NCI-H1048 (cell line): ENCODE measurements around the gene EML4.
"Not testable (repeated sequence)": the region's sequence is repeated elsewhere in the genome, so short reads cannot be mapped to it uniquely, and the experiment has no call there.

ENCODE experiments used
- DNase-seq: peaks from one replicate; lab custom pipeline; 2025; lab: John Stamatoyannopoulos, UW

The EML4 gene

DNA sequence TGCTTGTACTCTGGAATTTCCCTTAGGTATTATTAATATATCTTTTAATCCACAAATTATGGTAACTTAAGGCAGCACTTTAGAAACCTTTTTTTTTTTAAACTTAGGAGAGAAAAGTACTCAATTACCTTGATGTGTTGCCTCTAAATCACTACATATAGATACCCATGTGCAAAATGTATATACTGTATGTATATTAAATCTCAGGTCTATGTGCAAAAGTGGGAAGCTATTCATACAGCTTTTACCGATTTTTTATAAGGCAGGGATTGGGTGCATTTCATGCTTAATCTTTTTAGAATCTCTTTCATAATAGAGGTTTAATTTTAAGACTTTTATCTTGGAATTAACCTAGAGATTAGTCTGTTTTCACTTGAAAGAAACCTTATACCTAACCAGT lies 3.4 kb downstream of the EML4 start:
- DNase-seq: no peak

DNA sequence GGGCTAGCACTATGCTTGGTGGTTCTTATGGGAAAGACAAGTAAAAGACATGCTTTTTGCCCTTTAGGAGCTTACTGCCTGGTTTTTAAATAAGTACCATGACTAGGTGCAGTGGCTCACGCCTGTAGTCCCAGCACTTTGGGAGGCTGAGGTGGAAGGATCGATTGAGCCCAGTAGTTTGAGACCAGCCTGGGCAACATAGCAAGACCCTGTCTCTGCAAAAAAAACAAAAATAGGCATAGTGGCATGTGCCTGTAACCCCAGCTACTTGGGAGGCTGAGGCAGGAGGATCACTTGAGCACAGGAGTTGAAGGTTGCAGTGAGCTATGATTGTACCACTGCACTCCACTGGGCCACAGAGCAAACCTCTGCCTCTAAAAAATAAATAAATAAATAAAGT lies 4.3 kb downstream of the EML4 start:
- DNase-seq: not testable (repeated sequence)

DNA sequence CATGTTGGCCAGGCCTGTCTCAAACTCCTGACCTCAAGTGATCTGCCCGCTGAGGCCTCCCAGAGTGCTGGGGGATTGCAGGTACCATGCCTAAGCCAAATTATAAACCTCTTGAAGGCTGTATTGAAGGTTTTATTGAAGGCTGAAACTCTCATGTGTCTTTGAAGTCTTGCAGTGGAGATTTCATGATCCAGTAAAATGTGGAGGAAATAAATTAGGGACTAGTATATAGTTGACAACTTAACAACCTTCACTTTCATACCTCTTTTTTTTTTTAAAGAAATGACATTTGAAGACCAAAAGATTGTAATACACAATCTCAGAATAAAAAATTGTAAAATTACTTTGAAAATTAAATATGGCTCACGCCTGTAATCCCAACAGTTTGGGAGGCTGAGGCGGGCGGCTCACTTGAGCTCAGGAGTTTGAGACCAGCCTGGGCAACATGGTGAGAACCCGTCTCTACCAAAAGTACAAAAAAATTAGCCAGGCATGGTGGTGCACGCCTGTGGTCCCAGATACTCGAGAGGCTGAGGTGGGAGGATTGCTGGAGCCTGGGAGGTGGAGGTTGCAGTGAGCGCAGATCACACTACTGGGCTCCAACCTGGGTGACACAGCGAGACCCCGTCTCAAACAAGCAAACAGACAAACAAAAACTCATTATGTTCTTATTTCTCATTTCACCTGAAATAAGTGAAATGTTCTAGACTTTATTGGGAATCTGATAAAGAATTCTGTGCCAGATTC lies 8.0 kb downstream of the EML4 start:
- no peak for DNase-seq

DNA sequence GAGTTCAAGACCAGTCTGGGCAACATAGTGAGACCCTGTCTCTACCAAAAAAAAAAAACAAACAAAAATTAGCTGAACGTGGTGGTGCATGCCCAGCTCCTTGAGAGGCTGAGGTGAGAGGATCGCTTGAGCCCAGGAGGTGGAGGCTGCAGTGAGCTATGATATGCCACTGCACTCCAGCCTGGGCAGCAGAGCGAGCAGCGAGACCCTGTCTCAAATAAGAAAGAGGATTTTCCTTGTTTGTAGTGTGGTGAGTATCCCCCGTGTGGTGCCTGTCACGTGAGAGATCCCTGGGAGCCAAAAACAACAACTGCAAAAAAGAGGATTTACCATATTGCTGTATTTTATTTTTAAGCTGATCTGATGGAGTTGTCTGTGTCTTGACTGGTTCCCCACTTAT lies 9.2 kb downstream of the EML4 start:
- DNase-seq: no peak

DNA sequence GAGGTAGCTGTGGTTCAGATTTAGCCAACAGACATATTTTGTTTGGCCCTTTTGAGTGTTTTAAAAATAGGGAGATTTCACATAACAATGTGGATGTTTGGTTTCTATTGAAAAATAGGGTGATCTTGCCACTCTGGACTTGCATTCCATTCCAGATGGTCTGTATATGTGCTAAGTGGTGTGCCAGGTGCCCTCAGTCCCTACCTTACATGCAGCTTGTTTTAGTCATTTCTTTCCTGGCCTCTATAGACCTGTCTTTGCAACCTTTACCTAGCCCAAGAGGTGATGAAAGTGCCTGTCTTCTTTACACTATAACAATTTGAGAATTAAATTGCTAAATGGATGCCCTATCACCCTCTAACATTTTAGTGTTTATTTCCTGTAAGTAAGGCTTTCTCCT lies 11.1 kb downstream of the EML4 start:
- no peak for DNase-seq

DNA sequence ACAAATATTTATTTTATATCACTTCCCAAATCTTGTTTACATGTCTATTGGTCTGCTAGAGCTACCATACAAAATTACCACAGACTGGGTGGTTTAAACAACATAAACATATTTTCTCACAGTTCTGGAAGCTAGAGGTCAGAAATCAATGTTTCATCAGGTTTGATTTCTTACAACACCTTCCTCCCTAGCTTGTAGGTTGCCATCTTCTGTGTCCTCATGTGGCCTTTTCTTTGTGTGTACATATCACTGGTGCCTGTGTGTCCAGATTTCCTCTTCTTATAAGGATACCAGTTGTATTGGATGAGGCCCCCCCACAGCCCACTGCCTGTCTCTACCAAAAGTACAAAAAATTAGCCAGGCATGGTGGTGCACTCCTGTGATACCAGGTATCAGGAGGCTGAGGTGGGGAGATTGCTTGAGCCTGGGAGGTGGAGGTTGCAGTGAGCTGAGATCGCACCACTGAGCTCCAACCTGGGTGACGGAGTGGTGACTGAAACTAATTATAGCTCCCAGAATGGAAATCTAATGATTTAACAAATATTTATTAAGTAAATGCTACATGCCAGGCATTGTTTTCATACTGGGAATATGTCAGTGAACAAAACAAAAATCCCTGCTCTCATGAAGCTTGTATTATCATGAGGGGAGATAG lies 13.6 kb downstream of the EML4 start:
- DNase-seq: no peak

DNA sequence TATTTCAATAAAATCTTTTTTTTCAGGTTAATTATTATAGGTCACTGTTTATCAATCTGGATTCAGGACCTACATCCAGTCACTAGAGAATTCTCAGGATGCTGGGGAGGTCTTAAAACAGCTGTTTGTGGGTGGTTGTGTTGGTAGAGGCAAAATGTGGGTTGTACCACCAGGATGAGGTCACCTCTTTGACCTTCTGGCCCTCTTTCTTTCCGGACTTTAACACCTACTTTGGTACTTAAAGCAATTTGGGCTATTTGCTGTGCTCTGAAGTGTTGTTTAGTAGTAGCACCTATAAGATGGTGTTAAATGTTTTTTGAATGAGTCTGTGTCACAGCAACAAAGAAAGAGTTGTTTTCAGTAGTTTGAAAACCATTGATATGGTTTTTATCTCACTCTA lies 14.6 kb downstream of the EML4 start:
- no peak for DNase-seq

DNA sequence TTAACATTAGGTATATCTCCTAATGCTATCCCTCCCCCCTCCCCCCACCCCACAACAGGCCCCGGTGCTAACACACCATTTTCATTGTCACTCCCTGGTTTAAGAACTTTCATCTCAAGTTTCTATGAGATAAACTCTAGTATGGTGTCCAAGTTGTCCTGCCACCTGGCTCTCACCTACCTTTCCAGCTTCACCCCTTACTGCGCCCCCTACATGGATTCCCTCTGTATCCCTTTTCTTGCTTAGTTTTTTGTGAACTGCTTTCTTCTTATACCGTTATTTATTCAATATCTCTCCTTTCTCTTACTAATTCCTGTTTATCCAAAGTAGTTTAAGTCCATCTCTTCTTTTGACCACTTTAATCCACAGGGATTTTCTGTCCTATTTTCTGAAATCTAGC lies 15.2 kb downstream of the EML4 start:
- DNase-seq: no peak

DNA sequence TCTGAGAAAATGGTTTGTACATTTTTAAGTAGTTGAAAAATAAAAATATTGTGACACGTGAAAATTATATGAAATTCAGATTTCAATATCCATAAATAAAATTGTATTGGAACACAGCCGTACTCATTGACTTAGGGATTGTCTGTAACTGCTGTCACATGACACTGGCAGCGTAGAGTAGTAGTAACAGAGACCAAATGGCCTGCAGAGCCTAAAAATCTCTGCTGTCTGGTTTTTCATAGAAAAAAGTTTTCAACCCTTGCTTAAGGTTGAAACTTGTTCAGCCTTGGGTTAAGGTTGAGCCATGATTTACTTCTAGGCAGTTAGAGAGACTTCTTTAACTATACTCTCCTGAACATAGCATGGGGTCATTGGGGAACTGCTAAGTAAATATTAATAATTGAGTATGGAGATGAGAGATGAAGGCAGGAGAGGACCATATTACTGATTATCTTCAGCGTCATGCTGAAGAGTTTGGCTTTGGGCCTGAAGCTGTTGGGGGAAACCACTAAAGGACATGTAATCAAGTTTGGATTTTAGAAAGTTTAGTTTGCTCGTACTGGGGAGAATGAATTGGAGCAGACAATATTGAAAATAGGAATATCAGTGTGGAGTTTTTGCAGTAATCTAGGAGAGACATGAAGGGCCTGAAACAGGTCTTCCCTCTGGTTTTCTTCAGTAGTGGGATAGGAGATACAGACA lies 16.2 kb downstream of the EML4 start:
- no peak for DNase-seq

DNA sequence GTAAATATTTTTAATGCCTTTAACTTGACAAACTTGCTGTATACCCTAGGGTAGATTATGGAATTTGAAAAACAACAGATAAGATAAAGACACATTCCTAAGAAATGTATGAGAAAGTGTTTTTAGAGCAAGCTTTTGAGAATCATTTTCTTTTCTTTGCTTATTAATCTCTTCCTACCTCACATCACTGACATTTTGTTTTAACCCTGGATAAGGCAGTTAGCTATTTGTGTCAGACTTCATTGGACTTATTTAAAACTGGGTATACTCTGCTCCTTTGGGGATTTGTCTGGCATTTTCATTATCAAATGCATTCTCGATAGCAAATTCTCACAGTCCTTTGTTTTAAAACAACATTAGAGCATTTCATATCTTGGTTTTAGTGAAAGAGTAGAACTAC lies 17.2 kb downstream of the EML4 start:
- DNase-seq: no peak

DNA sequence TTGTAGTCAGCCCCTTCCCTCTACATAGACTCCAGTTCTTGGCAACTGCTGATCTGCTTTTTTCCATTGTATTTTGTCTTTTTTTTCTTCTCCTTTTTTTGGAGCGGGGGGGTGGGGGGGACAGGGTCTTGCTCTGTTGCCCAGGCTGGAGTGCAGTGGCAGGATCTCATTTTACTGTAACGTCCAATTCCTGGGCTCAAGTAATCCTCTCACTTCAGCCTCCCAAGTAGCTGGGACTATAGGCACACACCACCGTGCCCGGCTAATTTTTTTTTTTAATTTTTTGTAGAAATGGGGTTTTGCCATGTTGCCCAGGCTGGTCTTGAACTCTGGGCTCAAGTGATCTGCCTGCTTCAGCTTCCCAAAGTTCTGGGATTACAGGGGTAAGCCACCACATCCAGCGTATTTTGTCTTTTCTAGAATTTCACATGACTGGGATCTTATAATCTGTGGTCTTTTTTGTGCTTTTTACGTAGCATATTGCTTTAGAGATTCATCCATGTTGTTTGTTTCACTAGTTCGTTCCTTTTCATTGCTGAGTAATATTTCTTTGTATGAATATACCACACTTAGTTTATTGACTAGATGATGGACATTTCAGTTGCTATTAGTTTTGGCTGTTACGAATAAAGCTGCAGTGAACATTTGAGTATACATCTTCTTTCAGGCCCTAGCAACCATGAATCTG lies 17.9 kb downstream of the EML4 start:
- no peak for DNase-seq

DNA sequence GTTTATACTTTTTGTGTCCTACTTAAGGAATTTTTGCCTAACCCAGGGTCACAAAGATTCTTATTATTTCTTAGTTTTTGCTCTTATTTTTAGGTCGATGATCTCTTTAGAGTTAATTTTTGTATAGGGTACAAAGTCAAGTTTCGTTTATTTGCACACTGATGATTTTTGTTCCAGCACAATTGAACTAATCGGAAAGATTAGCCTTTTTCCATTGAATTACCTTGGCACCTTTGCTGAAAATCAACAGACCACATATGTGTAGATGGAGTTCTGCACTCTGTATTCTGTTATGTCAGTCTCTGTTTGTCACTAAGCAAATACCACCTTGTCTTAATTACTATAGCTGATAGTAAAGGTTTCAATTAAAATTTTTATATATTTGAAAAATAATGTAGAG lies 18.7 kb downstream of the EML4 start:
- no peak for DNase-seq

DNA sequence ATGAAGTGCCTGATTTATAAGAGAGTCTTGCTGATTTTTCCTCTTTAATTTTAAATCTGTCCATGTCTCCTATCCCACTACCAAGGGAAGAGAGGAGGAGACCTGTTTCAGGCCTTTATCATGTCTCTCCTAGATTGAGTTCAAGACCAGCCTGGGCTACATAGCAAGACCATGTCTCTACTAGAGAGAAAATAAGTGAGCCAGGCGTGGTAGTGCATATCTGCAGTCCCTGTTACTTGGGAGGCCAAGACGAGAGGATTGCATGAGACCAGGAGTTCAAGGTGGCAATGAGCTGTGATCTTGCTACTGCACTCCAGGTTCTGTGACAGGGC lies 20.0 kb downstream of the EML4 start:
- DNase-seq: no peak

DNA sequence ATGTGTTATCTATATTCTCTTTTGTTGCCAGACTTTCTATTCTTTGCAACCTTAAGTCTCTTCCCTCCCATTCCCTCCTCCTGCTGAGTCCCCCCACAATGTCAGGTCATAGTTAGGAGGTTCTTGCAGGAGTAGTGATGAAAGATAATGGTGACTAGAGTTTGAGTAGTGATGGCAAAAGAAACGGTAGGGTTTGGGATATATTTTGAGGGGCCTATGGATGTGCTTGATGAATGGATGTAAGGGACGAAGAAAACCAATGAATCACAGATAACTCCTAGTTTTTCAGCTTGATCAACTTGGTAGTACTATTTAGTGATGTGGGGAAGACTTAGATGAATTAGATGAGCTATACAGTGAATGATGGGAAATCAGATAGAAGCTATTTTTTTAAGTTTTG lies 21.0 kb downstream of the EML4 start:
- DNase-seq: no peak

DNA sequence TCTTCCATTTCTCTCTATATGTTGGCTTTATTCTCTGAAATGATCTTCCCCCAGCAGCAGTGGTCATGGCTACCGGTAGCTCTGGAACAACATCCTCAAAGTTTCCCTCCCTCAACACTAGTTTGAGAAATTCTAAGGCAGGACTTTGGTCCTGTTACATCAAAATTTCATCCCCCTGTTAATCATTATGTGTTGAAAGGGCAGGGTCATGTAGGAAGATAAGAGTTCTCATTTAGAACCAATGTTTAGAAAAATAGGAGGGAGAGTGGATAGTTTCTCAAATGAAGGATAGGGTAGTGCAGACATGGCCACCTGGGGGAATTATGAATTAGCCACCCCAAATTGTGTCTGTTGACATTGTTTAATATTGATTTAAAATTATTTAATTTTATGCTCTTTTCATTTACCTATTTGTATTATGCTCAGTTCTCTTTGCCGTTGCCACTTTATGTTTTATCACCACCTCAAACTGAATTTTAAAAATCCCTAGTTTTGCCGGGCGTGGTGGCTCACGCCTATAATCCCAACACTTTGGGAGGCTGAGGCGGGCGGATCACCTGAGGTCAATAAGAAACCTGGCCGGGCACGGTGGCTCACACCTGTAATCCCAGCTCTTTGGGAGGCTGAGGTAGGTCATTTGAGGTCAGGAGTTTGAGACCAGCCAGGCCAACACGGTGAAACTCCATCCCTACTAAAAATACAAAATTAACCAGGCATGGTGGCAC lies 22.3 kb downstream of the EML4 start:
- no peak for DNase-seq

DNA sequence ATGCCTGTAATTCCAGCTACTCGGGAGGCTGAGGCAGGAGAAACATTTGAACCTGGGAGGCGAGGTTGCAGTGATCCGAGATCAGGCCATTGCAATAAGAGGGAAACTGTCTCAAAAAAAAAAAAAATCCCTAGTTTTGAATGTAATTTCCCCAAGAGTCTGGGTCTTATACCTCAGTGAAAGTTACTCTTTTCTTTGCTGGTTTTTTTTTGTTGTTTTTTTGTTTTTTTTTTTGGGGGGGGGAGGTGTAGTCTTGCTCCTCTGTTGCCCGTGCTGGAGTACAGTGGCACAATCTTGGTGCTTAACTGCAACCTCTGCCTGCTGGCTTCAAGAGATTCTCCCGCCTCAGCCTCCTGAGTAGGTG lies 22.8 kb downstream of the EML4 start:
- DNase-seq: no peak

DNA sequence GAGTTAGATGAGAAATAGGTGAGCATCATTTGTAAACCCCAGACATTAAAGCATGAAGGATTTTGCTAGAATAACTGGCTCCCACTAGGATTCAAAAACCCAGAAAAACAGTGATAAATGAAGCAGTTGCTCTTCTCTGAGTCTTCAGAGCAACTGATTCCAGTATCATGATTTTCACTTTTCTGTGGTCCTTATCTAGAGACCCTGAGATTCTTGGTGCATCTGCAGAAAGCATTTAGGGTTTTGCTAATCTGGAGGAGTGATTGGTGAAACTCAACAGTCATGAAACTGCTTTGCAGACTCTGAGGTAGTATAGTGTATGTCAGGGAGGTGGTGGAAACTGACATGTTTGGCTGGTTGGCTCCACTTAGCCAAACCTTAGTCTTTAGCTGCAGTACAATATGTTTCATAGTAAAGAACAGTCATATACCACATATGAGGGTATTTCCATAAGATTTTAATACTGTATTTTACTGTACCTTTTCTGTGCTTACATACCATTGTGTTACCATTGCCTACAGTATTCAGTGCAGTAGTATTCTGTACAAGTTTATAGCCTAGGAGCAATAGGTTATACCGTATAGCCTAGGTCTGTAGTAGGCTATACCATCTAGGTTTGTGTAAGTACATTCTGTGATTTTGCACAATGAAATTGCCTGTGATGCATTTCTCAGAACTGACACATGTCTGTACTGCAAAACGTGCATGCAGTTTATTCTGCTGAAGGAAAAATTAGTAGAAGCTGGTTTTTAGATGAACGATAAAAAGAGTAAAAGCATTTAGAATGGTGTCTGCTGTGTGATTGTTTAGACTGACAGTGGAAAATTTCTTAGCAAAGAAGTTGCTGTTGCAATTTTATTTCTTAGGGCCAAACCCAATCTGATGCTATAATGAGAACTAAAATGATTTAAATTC lies 23.8 kb downstream of the EML4 start:
- no peak for DNase-seq

DNA sequence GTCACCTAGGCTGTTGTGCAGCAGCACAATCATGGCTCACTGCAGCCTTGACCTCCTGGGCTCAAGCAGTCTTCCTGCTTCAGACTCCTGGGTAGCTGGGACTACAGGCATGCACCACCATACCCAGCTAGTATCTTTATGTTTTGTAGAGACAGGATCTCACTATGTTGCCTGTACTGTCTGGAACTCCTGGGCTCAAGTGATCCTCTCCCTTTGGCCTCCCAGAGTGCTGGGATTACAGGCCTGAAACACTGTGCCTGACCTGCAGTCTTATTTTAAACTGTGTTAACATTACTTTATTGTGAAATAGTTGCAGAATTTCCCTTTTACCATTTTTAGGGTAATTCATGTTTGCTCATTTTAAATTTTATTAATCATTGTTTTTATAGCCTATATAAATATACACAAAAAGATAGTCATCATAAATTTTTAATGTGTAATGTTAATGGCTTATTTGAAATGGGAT lies 24.6 kb downstream of the EML4 start:
- DNase-seq: no peak

DNA sequence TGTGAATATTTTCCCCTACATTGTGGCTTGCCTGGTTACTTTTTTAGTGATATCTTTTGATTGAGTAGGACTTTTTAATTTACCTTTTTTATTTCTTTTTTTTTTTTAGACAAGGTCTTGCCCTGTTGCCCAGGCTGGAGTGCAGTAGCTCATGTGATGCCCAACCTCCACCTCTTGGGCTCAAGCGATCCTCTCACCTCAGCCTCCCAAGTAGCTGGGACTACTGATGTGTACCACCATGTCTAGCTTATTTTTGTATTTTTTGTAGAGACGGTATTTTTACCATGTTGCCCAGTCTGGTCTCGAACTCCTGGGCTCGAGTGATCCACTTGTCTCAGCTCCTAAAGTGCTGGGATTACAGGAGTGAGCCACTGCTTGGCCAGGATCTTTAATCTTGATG lies 25.3 kb downstream of the EML4 start:
- DNase-seq: no peak

DNA sequence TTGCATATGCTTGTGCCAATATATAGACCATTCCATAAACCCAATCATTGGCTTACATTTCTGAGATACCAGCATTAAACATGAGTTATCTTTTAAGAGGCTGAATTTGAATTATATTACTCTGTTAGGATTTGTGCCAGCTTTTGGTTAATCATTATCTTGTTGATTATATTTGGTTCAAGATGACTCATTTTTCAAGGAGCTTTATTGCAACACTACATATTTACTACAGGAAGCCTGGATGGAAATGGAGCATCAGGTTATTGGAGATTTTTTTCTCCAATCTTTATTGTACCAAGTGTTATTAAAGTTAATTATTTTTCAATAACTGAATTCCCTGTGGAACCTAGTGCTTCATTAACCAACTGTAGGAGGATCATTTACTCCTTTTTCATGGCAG lies 26.4 kb downstream of the EML4 start:
- no peak for DNase-seq

DNA sequence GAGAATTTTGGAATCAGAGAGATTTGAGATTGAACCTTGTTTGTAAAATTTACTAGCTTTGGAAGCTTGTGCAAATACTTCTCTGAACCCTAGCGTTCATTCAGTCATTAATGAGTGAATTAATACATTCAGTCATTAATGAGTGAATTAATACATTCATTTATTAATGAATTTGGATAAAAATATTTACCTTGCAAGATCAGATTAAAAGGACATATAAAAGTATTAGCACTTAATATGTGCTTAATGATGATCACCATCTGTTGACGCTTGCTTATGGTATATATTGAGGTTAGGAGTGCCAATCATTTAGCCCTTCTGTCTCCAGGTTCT lies 26.9 kb downstream of the EML4 start:
- no peak for DNase-seq
